Karpas-422 (cell line): ENCODE measurements around the gene LZTS3. TPM values are rescaled to one million over a fixed set of nuclear protein-coding genes. Genes with fewer than 3 reads are reported as not detected.
"Not testable (repeated sequence)": the region's sequence is repeated elsewhere in the genome, so short reads cannot be mapped to it uniquely, and the experiment has no call there.

Experiments
- DNase-seq: peaks from one replicate; pipeline ENCODE4 v3.0.0-alpha.2; 2015
- H2AFZ ChIP-seq: fragments of 200-600 bp; sonication (generic); 2 replicates; pipeline ENCODE4 v1.6.1; 2014; ENCODE audit warnings: antibody characterized with exemption, low read length, mixed read lengths
- H3K27ac ChIP-seq: fragments of 200-600 bp; sonication (generic); 2 replicates; pipeline ENCODE4 v1.5.1; 2014; ENCODE audit warnings: mild to moderate bottlenecking, low read length, moderate library complexity
- H3K27me3 ChIP-seq: fragments of 200-600 bp; sonication (generic); 2 replicates; pipeline ENCODE4 v1.6.1; 2014; ENCODE audit warnings: low read length, mixed read lengths
- H3K36me3 ChIP-seq: fragments of 200-600 bp; sonication (generic); 2 replicates; pipeline ENCODE4 v1.6.1; 2014; ENCODE audit warnings: low read length, mixed read lengths; ENCODE audit not compliant: insufficient read depth
- H3K4me1 ChIP-seq: fragments of 200-600 bp; sonication (generic); 2 replicates; pipeline ENCODE4 v1.6.1; 2014; ENCODE audit warnings: mild to moderate bottlenecking, low read length, mixed read lengths
- H3K4me2 ChIP-seq: fragments of 200-600 bp; sonication (generic); 2 replicates; pipeline ENCODE4 v1.6.1; 2014; ENCODE audit warnings: low read length, low read depth, mild to moderate bottlenecking; ENCODE audit not compliant: poor library complexity, severe bottlenecking
- H3K4me3 ChIP-seq: fragments of 200-600 bp; sonication (generic); 2 replicates; pipeline ENCODE4 v1.5.1; 2014; ENCODE audit warnings: mild to moderate bottlenecking, antibody characterized with exemption, low read length, mixed read lengths
- H3K79me2 ChIP-seq: fragments of 200-600 bp; sonication (generic); 2 replicates; pipeline ENCODE4 v1.6.1; 2014; ENCODE audit warnings: mild to moderate bottlenecking, low read length, mixed read lengths
- H3K9ac ChIP-seq: fragments of 200-600 bp; sonication (generic); 2 replicates; pipeline ENCODE4 v1.6.0; 2014; ENCODE audit warnings: low read length
- H3K9me2 ChIP-seq: fragments of 200-600 bp; sonication (generic), shearing (Covaris generic); replicated peaks from 2 replicates; pipeline ENCODE4 v1.6.0; 2014; ENCODE audit warnings: mild to moderate bottlenecking, low read length, moderate library complexity; ENCODE audit not compliant: insufficient read depth
- H3K9me3 ChIP-seq: fragments of 300-700, 200-600 bp; sonication (generic); 2 replicates; pipeline ENCODE4 v1.6.1; 2014; ENCODE audit warnings: low read length, mixed read lengths
- H4K20me1 ChIP-seq: fragments of 200-600 bp; sonication (generic); 2 replicates; pipeline ENCODE4 v1.6.1; 2014; ENCODE audit warnings: mild to moderate bottlenecking, antibody characterized with exemption, low read length, low read depth; ENCODE audit not compliant: insufficient read depth
- total RNA-seq: library from RNA; depleted of rRNA; stranded (reverse); fragments of >200 nt; shearing (Covaris generic); gene quantifications from 2 replicates; pipeline ENCODE4 v1.2.3, GENCODE V29; 2014; ENCODE audit warnings: low replicate concordance

Gene LZTS3
- total RNA-seq, 1 experiment from 2014 or later = 3.1 TPM

GRCh38 chr20:3187861-3188260 lies 14.5 kb upstream of the LZTS3 start:
- not testable (repeated sequence) for DNase-seq, H3K79me2 ChIP-seq, H3K4me2 ChIP-seq, H3K27ac ChIP-seq, H3K36me3 ChIP-seq, H3K9me3 ChIP-seq, H3K4me1 ChIP-seq, H2AFZ ChIP-seq, H3K9ac ChIP-seq, H4K20me1 ChIP-seq, H3K27me3 ChIP-seq, H3K4me3 ChIP-seq, H3K9me2 ChIP-seq

GRCh38 chr20:3183896-3184612 lies 10.7 kb upstream of the LZTS3 start:
- 0 out of 2 replicates have a peak, but pooled peaks cover 4% of the 10 kb centered on the region for H4K20me1 ChIP-seq
- no peaks in the 10 kb centered on the region for H3K79me2 ChIP-seq
- no peak overlapping the region for H3K4me3 ChIP-seq
- no peaks in the 10 kb centered on the region for H3K9me3 ChIP-seq
- H2AFZ ChIP-seq = no peak overlapping the region
- no peaks in the 10 kb centered on the region for H3K36me3 ChIP-seq
- no peak overlapping the region for H3K27ac ChIP-seq
- no peak overlapping the region for H3K9ac ChIP-seq
- DNase-seq = no peak
- H3K9me2 ChIP-seq = no peaks in the 10 kb centered on the region
- H3K4me1 ChIP-seq = no peaks in the 10 kb centered on the region
- no peak overlapping the region for H3K4me2 ChIP-seq
- no peaks in the 10 kb centered on the region for H3K27me3 ChIP-seq

GRCh38 chr20:3182429-3182828 lies 9.1 kb upstream of the LZTS3 start:
- H3K79me2 ChIP-seq, H3K4me3 ChIP-seq, H4K20me1 ChIP-seq, H3K9me3 ChIP-seq, H3K27me3 ChIP-seq, H3K4me2 ChIP-seq, H3K9me2 ChIP-seq, H3K36me3 ChIP-seq, H3K27ac ChIP-seq, DNase-seq, H3K9ac ChIP-seq, H2AFZ ChIP-seq, H3K4me1 ChIP-seq: not testable (repeated sequence)

- Histone ChIP-seq H3K9me2 (no peaks in the 10 kb centered on the region), H4K20me1 (0 out of 2 replicates have a peak, but pooled peaks cover 4% of the 10 kb centered on the region), H3K4me1 (no peaks in the 10 kb centered on the region), H3K9me3 (no peaks in the 10 kb centered on the region), H3K27me3 (no peaks in the 10 kb centered on the region), H3K36me3 (no peaks in the 10 kb centered on the region), H3K27ac (no peak overlapping the region), H3K9ac (no peak overlapping the region), H3K4me2 (no peak overlapping the region), H2AFZ (no peak overlapping the region), H3K4me3 (no peak overlapping the region), H3K79me2 (no peaks in the 10 kb centered on the region)
- DNase-seq = no peak
Measured at GRCh38 chr20:3181270-3181669, 7.9 kb upstream of the LZTS3 start.

GRCh38 chr20:3180319-3180718 lies 7.0 kb upstream of the LZTS3 start:
- Histone ChIP-seq H3K9me2 (no peaks in the 10 kb centered on the region), H3K27me3 (no peaks in the 10 kb centered on the region), H3K9ac (no peak overlapping the region), H3K4me1 (no peaks in the 10 kb centered on the region), H3K9me3 (no peaks in the 10 kb centered on the region), H3K4me3 (no peak overlapping the region), H3K79me2 (no peaks in the 10 kb centered on the region), H3K27ac (no peak overlapping the region), H3K4me2 (no peak overlapping the region), H2AFZ (no peak overlapping the region), H3K36me3 (no peaks in the 10 kb centered on the region), H4K20me1 (0 out of 2 replicates have a peak, but pooled peaks cover 4% of the 10 kb centered on the region)
- no peak for DNase-seq

- H3K9me3 ChIP-seq = no peaks in the 10 kb centered on the region
- no peak for DNase-seq
- no peak overlapping the region for H3K9ac ChIP-seq
- no peaks in the 10 kb centered on the region for H3K36me3 ChIP-seq
- peaks cover 4% of the 10 kb centered on the region for H3K4me1 ChIP-seq
- no peak overlapping the region for H3K4me2 ChIP-seq
- H3K4me3 ChIP-seq = no peak overlapping the region
- H3K9me2 ChIP-seq = no peaks in the 10 kb centered on the region
- no peak overlapping the region for H3K27ac ChIP-seq
- H2AFZ ChIP-seq = no peak overlapping the region
- no peaks in the 10 kb centered on the region for H4K20me1 ChIP-seq
- no peaks in the 10 kb centered on the region for H3K79me2 ChIP-seq
- H3K27me3 ChIP-seq = no peaks in the 10 kb centered on the region
Measured at GRCh38 chr20:3177746-3178485, 4.6 kb upstream of the LZTS3 start.

GRCh38 chr20:3175270-3175669 lies 1.9 kb upstream of the LZTS3 start:
- H3K9me3 ChIP-seq = no peaks in the 10 kb centered on the region
- H3K4me1 ChIP-seq = peaks cover 9% of the 10 kb centered on the region
- H3K36me3 ChIP-seq = no peaks in the 10 kb centered on the region
- no peaks in the 10 kb centered on the region for H3K9me2 ChIP-seq
- no peaks in the 10 kb centered on the region for H3K27me3 ChIP-seq
- H3K9ac ChIP-seq = no peak overlapping the region
- H3K27ac ChIP-seq = no peak overlapping the region
- H3K79me2 ChIP-seq = no peaks in the 10 kb centered on the region
- no peak overlapping the region for H2AFZ ChIP-seq
- DNase-seq = no peak
- H3K4me2 ChIP-seq = no peak overlapping the region
- no peak overlapping the region for H3K4me3 ChIP-seq
- peaks cover 3% of the 10 kb centered on the region; the same call in 1 of the 2 replicates for H4K20me1 ChIP-seq

- Histone ChIP-seq H3K79me2 (no peaks in the 10 kb centered on the region), H3K4me3 (no peak overlapping the region), H3K9me3 (no peaks in the 10 kb centered on the region), H3K9me2 (no peaks in the 10 kb centered on the region), H3K36me3 (no peaks in the 10 kb centered on the region), H4K20me1 (peaks cover 3% of the 10 kb centered on the region; the same call in 1 of the 2 replicates), H3K4me2 (no peak overlapping the region), H3K27ac (no peak overlapping the region), H2AFZ (no peak overlapping the region), H3K9ac (no peak overlapping the region), H3K4me1 (peaks cover 9% of the 10 kb centered on the region), H3K27me3 (no peaks in the 10 kb centered on the region)
- DNase-seq = no peak
Measured at GRCh38 chr20:3174442-3175261, 1.3 kb upstream of the LZTS3 start.
